Liver (tissue), 3 donors: ENCODE data around the gene NCAPH2.

ENCODE experiments used
- RAD21 ChIP-seq, 2 donors: IDR thresholded peaks; 2 replicates each; pipeline ENCODE4 v1.6.1; 2016; ENCODE audit warnings: antibody characterized with exemption in 2 of 2, mild to moderate bottlenecking in 2 of 2
- TF ChIP-seq, protein P1 (sequence below): fragments of 150-350 bp; IDR thresholded peaks from 2 replicates; pipeline ENCODE4 v1.5.1; 2017; ENCODE audit warnings: improper control_type of control experiment, low read depth, low read length; ENCODE audit not compliant: missing input control
- donor health status: healthy.
- donor health status: healthy.

DNA sequence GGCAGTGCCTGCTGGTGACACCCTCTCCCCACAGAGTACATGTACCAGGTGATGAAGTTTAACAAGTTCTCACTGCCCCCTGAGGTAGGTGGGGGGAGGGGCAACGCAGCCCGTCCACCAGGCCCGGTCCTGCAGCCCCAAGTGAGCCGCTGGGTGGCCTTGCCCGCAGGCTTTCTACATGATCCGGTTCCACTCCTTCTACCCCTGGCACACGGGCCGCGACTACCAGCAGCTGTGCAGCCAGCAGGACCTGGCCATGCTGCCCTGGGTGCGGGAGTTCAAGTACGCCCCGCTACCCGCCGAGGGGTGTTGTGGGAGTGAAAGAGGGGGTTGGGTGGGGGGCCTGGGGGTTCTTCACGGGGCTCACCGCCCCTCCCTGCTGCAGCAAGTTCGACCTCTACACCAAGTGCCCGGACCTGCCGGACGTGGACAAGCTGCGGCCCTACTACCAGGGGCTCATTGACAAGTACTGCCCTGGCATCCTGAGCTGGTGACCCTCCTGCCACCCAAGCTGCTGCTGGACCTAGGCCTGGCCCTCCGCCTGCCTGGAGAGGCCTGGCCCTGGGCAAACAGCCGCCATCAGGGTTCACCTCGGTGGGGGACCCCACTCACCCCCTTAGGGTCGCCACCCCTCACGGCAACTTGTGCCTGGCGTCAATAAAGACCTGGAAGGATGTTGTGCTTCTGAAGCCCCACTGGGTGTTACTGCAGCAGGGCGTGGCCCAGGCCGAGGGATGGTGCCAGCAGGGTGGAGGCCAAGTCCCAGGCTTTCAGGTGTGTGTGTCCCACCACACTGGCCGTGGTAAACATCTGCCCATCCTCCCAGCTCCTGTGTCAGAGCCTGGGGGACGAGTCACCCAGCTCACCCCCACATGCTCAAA, 18.4 kb upstream of the NCAPH2 start:
- TF ChIP-seq RAD21 (IDR thresholded peaks at IDR 0.05) = no peak
- TF ChIP-seq, protein P1, sequence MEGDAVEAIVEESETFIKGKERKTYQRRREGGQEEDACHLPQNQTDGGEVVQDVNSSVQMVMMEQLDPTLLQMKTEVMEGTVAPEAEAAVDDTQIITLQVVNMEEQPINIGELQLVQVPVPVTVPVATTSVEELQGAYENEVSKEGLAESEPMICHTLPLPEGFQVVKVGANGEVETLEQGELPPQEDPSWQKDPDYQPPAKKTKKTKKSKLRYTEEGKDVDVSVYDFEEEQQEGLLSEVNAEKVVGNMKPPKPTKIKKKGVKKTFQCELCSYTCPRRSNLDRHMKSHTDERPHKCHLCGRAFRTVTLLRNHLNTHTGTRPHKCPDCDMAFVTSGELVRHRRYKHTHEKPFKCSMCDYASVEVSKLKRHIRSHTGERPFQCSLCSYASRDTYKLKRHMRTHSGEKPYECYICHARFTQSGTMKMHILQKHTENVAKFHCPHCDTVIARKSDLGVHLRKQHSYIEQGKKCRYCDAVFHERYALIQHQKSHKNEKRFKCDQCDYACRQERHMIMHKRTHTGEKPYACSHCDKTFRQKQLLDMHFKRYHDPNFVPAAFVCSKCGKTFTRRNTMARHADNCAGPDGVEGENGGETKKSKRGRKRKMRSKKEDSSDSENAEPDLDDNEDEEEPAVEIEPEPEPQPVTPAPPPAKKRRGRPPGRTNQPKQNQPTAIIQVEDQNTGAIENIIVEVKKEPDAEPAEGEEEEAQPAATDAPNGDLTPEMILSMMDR = no peak
